Subcutaneous adipose tissue (tissue), 4 donors: ENCODE results near the gene CAMTA1. TPM values are rescaled to one million over a fixed set of nuclear protein-coding genes. Genes with fewer than 3 reads are reported as not detected.

Experiments used
- total RNA-seq, 4 donors: library from RNA; depleted of rRNA; stranded (reverse); fragments of >200 nt; gene quantifications; one replicate each; pipeline ENCODE4 v1.1.0, GENCODE V29; 2016
- TF ChIP-seq, protein P1 (sequence below): fragments of 450-650 bp; IDR thresholded peaks from one replicate; pipeline ENCODE4 v1.5.1; 2016; ENCODE audit warnings: low read depth, mild to moderate bottlenecking, control low read depth, antibody characterized with exemption, moderate library complexity

CAMTA1 gene
- total RNA-seq, 4 donors from 2014 or later, result 58.6 to 82.5 (median 78.0) TPM

GRCh38 chr1:7525338-7526063 lies 740.2 kb downstream of the CAMTA1 start:
- TF ChIP-seq, protein P1, sequence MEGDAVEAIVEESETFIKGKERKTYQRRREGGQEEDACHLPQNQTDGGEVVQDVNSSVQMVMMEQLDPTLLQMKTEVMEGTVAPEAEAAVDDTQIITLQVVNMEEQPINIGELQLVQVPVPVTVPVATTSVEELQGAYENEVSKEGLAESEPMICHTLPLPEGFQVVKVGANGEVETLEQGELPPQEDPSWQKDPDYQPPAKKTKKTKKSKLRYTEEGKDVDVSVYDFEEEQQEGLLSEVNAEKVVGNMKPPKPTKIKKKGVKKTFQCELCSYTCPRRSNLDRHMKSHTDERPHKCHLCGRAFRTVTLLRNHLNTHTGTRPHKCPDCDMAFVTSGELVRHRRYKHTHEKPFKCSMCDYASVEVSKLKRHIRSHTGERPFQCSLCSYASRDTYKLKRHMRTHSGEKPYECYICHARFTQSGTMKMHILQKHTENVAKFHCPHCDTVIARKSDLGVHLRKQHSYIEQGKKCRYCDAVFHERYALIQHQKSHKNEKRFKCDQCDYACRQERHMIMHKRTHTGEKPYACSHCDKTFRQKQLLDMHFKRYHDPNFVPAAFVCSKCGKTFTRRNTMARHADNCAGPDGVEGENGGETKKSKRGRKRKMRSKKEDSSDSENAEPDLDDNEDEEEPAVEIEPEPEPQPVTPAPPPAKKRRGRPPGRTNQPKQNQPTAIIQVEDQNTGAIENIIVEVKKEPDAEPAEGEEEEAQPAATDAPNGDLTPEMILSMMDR, result no peak

GRCh38 chr1:7526196-7526866 lies 741.1 kb downstream of the CAMTA1 start:
- TF ChIP-seq, protein P1, result no peak

DNA sequence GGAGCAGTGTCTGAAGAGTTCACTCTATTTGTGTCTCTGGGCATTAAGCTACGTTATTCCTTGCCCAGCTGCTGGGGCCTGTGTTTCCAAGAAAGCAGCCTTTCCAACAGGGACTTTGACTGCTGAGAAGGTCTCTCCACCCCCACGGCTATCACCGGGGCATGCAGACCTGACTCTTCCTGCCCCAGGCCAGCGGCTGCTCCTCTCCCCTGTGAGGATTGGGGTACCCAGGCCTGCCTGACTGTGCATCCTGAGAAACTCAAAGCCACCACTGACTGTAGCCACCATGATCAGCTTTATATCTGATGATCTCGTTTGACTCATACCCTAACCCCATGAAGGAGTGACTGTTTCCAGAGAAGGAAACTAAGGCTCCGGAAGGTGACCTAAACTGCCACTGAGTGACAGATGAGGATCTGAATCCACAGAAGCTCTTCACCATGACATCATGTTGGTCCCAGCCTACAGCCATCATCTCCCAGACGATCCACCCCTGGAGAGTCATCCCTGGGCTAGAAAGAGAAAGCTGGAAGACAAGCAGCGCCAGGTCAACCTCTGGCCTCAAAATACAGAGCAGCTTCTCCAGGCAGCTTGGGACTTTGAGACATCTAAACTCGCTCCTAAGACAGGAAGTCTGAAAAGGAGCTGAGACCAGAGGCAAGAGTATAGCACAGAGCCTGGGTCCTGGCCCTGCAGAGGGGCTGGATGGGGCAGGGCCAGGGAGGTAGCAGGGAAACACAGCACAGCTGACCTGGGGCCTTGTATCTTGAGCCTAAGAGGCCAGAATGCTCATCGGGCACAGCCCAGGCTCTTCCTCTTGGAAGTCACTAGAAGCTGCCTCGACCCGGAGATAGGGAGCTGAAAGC lies 741.8 kb downstream of the CAMTA1 start:
- TF ChIP-seq, protein P1, result no peak

GRCh38 chr1:7527733-7528045 lies 742.4 kb downstream of the CAMTA1 start:
- TF ChIP-seq, protein P1, result no peak

DNA sequence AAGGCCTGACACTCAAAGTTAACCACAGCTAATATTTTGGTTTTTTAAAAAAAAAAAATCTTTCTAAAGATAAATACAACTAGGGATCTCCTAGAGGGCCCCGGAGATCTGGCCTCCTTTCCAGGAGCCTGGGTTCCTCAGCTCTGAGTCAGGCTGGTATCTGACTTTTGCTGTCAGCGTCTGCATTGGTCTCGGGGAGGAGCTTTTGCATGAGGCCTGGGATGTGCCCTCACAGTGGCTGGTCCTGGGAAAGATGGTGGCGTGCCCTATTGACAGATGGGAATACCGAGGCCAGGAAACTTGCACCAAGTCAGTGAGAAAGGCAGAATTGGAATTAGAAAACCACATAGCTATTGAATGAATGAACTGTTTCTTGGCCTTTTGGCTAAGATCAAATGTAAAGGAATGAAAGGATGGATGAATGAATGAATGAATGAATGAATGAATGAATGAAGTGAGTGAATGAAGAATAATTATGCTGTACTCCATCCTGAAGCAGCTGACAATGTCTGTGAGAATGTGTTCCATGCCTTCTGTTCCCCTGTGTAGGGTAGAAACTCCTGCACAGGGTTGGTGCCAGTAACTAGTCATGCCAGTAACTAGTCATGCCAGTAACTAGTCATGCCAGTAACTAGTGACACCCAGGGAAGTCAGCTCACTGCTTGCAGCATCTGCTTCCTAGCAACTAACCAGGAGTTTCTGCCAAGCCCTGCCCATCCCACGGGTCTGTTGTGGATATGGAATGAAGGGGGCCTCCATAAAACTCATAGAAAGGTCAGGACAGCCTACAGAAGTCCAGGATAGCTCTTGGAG lies 743.3 kb downstream of the CAMTA1 start:
- TF ChIP-seq, protein P1, result no peak

- TF ChIP-seq, protein P1, result no peak
Observed at GRCh38 chr1:7529917-7530316, 744.7 kb downstream of the CAMTA1 start.
